Right lobe of liver (tissue), 6 donors: ENCODE results near the gene UQCRQ. TPM values are rescaled to one million over a fixed set of nuclear protein-coding genes. Genes with fewer than 3 reads are reported as not detected.

Experiments used
- ATAC-seq, 4 donors: fragments of 200-7000 bp; cut with Tn5 transposase; one replicate each; pipeline ENCODE4 v1.9.1; 2020; ENCODE audit warnings: mild to moderate bottlenecking in 4 of 4, moderate library complexity in 4 of 4
- DNase-seq, 3 donors: peaks; one replicate each; pipeline ENCODE4 v3.0.0-alpha.2; 2020
- H3K27ac ChIP-seq, 3 donors: fragments of 200-600 bp; one replicate each; pipeline ENCODE4 v1.8.0; 2022
- H3K27me3 ChIP-seq, 2 donors: fragments of 200-600 bp; one replicate each; pipeline ENCODE4 v1.8.0; 2022
- H3K36me3 ChIP-seq, 4 donors: fragments of 200-600 bp; sonication (generic) in 1 of 4; one replicate each; pipeline versions ENCODE4 v1.5.1 to v1.8.0; 2017 to 2022; ENCODE audit warnings: control low read depth in 1 of 4
- H3K4me1 ChIP-seq, 4 donors: fragments of 200-600 bp; sonication (generic) in 1 of 4; one replicate each; pipeline versions ENCODE4 v1.5.1 to v1.8.0; 2017 to 2022; ENCODE audit warnings: control low read depth in 1 of 4
- H3K4me3 ChIP-seq, 3 donors: fragments of 200-600 bp; one replicate each; pipeline ENCODE4 v1.8.0; 2022
- H3K9me3 ChIP-seq, 4 donors: fragments of 200-600 bp; sonication (generic) in 1 of 4; one replicate each; pipeline versions ENCODE4 v1.5.1 to v1.8.0; 2017 to 2022; ENCODE audit warnings: control low read depth in 1 of 4
- CTCF ChIP-seq, 4 donors: fragments of 200-600 bp in 3 of 4; fragments of 450-650 bp in 1 of 4; IDR thresholded peaks; one replicate each; pipeline versions ENCODE4 v1.5.1 to v1.8.0; 2016 to 2022; ENCODE audit warnings: antibody characterized with exemption in 4 of 4, mild to moderate bottlenecking in 2 of 4
- POLR2A ChIP-seq: fragments of 450-650 bp; IDR thresholded peaks from one replicate; pipeline ENCODE4 v1.6.1; 2017; ENCODE audit warnings: antibody characterized with exemption, mild to moderate bottlenecking
- WGBS: methylation state at CpG from one replicate; pipeline ENCODE4 v1.1.6; 2018; ENCODE audit warnings: low coverage, low lambda C conversion rate; ENCODE audit not compliant: insufficient coverage; ENCODE audit errors: missing lambda C conversion rate; 5-methylcytosine and 5-hydroxymethylcytosine counted together
- intact Hi-C, 2 donors: fragments of 100-400 bp; cut with DNase I; formaldehyde crosslinking; loops; one replicate each; pipeline versions ENCODE4 v1.11.2 to v1.14.1; 2022
- total RNA-seq, 6 experiments: library from RNA; depleted of rRNA in 2 of 6; stranded (reverse); fragments of >200 nt in 2 of 6; fragmentation: NEBNext Ultra II Directional in 3 of 6; extraction: Animal tissue kit (Norgen Biotek cat#: 25700) in 3 of 6; gene quantifications; one replicate each; pipeline versions ENCODE4 v1.1.0 to v1.2.4, GENCODE V29; 2016 to 2023
- donor health status: DM: no; HTN: yes; CAD: no.
- donor health status: DM: no; HTN: no; CAD: no.
- donor health status: DM: no; HTN: no; CAD: no.
- donor health status: DM: no; HTN: yes; CAD: no.
- donor health status: DM: no; HTN: yes; CAD: no.

Gene UQCRQ
- total RNA-seq, 6 experiments from 2014 or later: 488 to 702 (median 628) TPM

- Histone ChIP-seq H3K27ac (peak overlapping the region; percentile 97 to 99 (median 99)), H3K9me3 (no peaks in the 10 kb centered on the region), H3K4me1 (peaks cover 2 to 48% (median 20%) of the 10 kb centered on the region in 4 donors), H3K36me3 (peaks cover 0 to 20% (median 10%) of the 10 kb centered on the region in 4 donors), H3K27me3 (no peaks in the 10 kb centered on the region), H3K4me3 (peak overlapping the region; percentile 60 to 87 (median 76))
- TF ChIP-seq POLR2A (no peak), CTCF (IDR thresholded peaks at IDR 0.05) (no peak)
- no peak for DNase-seq
- ATAC-seq: peak in 1 of 4 donors; percentile 15
- 0% methylated on average over 9 of the region's 13 CpGs for WGBS
- intact Hi-C loops: loop anchor here in 1 of 2 donors (5.0 kb wide), 1 partner anchor 40 kb away; no protein-coding TSS in a partner anchor
Observed at GRCh38 chr5:132867046-132867451, 607 bp downstream of the UQCRQ start.

GRCh38 chr5:132868754-132869153 is 2.3 kb downstream of the UQCRQ start:
- ATAC-seq: no peak

GRCh38 chr5:132870801-132871200 is 4.4 kb downstream of the UQCRQ start:
- peak in 1 of 3 donors; percentile 52 for DNase-seq
- Histone ChIP-seq H3K27ac (peak overlapping the region; percentile 52 to 96 (median 61)), H3K4me3 (no peak overlapping the region), H3K36me3 (peaks cover 2 to 34% (median 15%) of the 10 kb centered on the region in 4 donors), H3K9me3 (no peaks in the 10 kb centered on the region), H3K4me1 (peaks cover 2 to 60% (median 23%) of the 10 kb centered on the region in 4 donors), H3K27me3 (no peaks in the 10 kb centered on the region)
- 12% methylated on average over 2 of the region's 2 CpGs for WGBS
- TF ChIP-seq CTCF (IDR thresholded peaks at IDR 0.05) (no peak), POLR2A (peak; percentile 58)
- intact Hi-C loops: loop anchor here in 1 of 2 donors (5.0 kb wide), 1 partner anchor 34 kb away; no protein-coding TSS in a partner anchor
- ATAC-seq: peak in 1 of 4 donors; percentile 1

More at GRCh38 chr5:132868754-132869153, 2.3 kb downstream of the UQCRQ start:
- H3K4me3 ChIP-seq: no peak overlapping the region
- no peaks in the 10 kb centered on the region for H3K9me3 ChIP-seq
- 89% methylated on average over 4 of the region's 4 CpGs for WGBS
- DNase-seq: no peak
- H3K36me3 ChIP-seq: peaks cover 0 to 20% (median 10%) of the 10 kb centered on the region in 4 donors
- TF ChIP-seq CTCF (IDR thresholded peaks at IDR 0.05) (no peak), POLR2A (no peak)
- no peaks in the 10 kb centered on the region for H3K27me3 ChIP-seq
- H3K4me1 ChIP-seq: peaks cover 2 to 60% (median 25%) of the 10 kb centered on the region in 4 donors
- intact Hi-C loops: loop anchor here in 1 of 2 donors (5.0 kb wide), 1 partner anchor 41 kb away; no protein-coding TSS in a partner anchor
- H3K27ac ChIP-seq: peak overlapping the region in 2 of 3 donors; percentile 18 to 97

- no peaks in the 10 kb centered on the region for H3K9me3 ChIP-seq
- no peak for DNase-seq
- ATAC-seq: peak in 1 of 4 donors; percentile 6
- H3K27me3 ChIP-seq: no peaks in the 10 kb centered on the region
- H3K27ac ChIP-seq: peak overlapping the region; percentile 61 to 96 (median 84)
- peaks cover 2 to 40% (median 15%) of the 10 kb centered on the region in 4 donors for H3K36me3 ChIP-seq
- TF ChIP-seq POLR2A (peak; percentile 65), CTCF (IDR thresholded peaks at IDR 0.05) (no peak)
- H3K4me1 ChIP-seq: peaks cover 2 to 60% (median 24%) of the 10 kb centered on the region in 4 donors
- no peak overlapping the region for H3K4me3 ChIP-seq
- intact Hi-C loops: loop anchor here in 1 of 2 donors (5.0 kb wide), 1 partner anchor 34 kb away; no protein-coding TSS in a partner anchor
- 67% methylated on average over 5 of the region's 5 CpGs for WGBS
Observed at GRCh38 chr5:132871459-132872284, 5.2 kb downstream of the UQCRQ start.
